Measurements from ENCODE around the gene PSME3. TPM values are rescaled to one million over a fixed set of nuclear protein-coding genes. Genes with fewer than 3 reads are reported as not detected.

The PSME3 gene
- total RNA-seq, 1 donor from 2014 or later, result 128 TPM

GRCh38 chr17:42787266-42787665, 45.9 kb upstream of the PSME3 start:
- H3K4me3 Mint-ChIP-seq (ENCODE audit: unreplicated experiment), result peak overlapping the region; percentile 62
- no peak for DNase-seq (ENCODE audit: low spot score)
- peaks cover 20% of the 10 kb centered on the region for H3K4me1 Mint-ChIP-seq (ENCODE audit: unreplicated experiment)
- peaks cover 31% of the 10 kb centered on the region for H3K36me3 Mint-ChIP-seq (ENCODE audit: low read depth, unreplicated experiment)
- H3K27ac Mint-ChIP-seq (ENCODE audit: unreplicated experiment), result no peak overlapping the region
- TF ChIP-seq CTCF (IDR thresholded peaks at IDR 0.05; ENCODE audit: unreplicated experiment), result no peak
- H3K27me3 Mint-ChIP-seq (ENCODE audit: unreplicated experiment), result peaks cover 14% of the 10 kb centered on the region
- H3K9me3 Mint-ChIP-seq (ENCODE audit: unreplicated experiment), result no peaks in the 10 kb centered on the region

- Mint-ChIP-seq H3K27ac (ENCODE audit: unreplicated experiment) (no peak overlapping the region), H3K4me3 (ENCODE audit: unreplicated experiment) (no peak overlapping the region), H3K27me3 (ENCODE audit: unreplicated experiment) (peaks cover 4% of the 10 kb centered on the region), H3K9me3 (ENCODE audit: unreplicated experiment) (no peaks in the 10 kb centered on the region), H3K4me1 (ENCODE audit: unreplicated experiment) (peaks cover 18% of the 10 kb centered on the region), H3K36me3 (ENCODE audit: low read depth, unreplicated experiment) (peaks cover 29% of the 10 kb centered on the region)
- TF ChIP-seq CTCF (IDR thresholded peaks at IDR 0.05; ENCODE audit: unreplicated experiment), result no peak
- no peak for DNase-seq (ENCODE audit: low spot score)
These were observed 41.2 kb upstream of the PSME3 start for GRCh38 chr17:42791948-42792347.

- no peak for DNase-seq (ENCODE audit: low spot score)
- H3K4me3 Mint-ChIP-seq (ENCODE audit: unreplicated experiment), result no peak overlapping the region
These were observed 40.7 kb upstream of the PSME3 start for GRCh38 chr17:42792545-42792944.

GRCh38 chr17:42795061-42795460, 38.1 kb upstream of the PSME3 start:
- Mint-ChIP-seq H3K27me3 (ENCODE audit: unreplicated experiment) (peaks cover 7% of the 10 kb centered on the region), H3K4me1 (ENCODE audit: unreplicated experiment) (peaks cover 28% of the 10 kb centered on the region), H3K9me3 (ENCODE audit: unreplicated experiment) (no peaks in the 10 kb centered on the region), H3K4me3 (ENCODE audit: unreplicated experiment) (no peak overlapping the region), H3K27ac (ENCODE audit: unreplicated experiment) (no peak overlapping the region), H3K36me3 (ENCODE audit: low read depth, unreplicated experiment) (peaks cover 10% of the 10 kb centered on the region)
- no peak for DNase-seq (ENCODE audit: low spot score)
- TF ChIP-seq CTCF (IDR thresholded peaks at IDR 0.05; ENCODE audit: unreplicated experiment), result no peak

More at GRCh38 chr17:42792545-42792944, 40.7 kb upstream of the PSME3 start:
- Mint-ChIP-seq H3K4me1 (ENCODE audit: unreplicated experiment) (peaks cover 21% of the 10 kb centered on the region), H3K27ac (ENCODE audit: unreplicated experiment) (no peak overlapping the region), H3K27me3 (ENCODE audit: unreplicated experiment) (peaks cover 4% of the 10 kb centered on the region), H3K9me3 (ENCODE audit: unreplicated experiment) (no peaks in the 10 kb centered on the region), H3K36me3 (ENCODE audit: low read depth, unreplicated experiment) (peaks cover 26% of the 10 kb centered on the region)
- no peak for TF ChIP-seq CTCF (IDR thresholded peaks at IDR 0.05; ENCODE audit: unreplicated experiment)

- Mint-ChIP-seq H3K4me1 (ENCODE audit: unreplicated experiment) (peaks cover 28% of the 10 kb centered on the region), H3K4me3 (ENCODE audit: unreplicated experiment) (peak overlapping the region; percentile 74), H3K27ac (ENCODE audit: unreplicated experiment) (no peak overlapping the region), H3K36me3 (ENCODE audit: low read depth, unreplicated experiment) (peaks cover 6% of the 10 kb centered on the region), H3K27me3 (ENCODE audit: unreplicated experiment) (peaks cover 10% of the 10 kb centered on the region), H3K9me3 (ENCODE audit: unreplicated experiment) (no peaks in the 10 kb centered on the region)
- DNase-seq (ENCODE audit: low spot score), result no peak
- no peak for TF ChIP-seq CTCF (IDR thresholded peaks at IDR 0.05; ENCODE audit: unreplicated experiment)
These were observed 37.7 kb upstream of the PSME3 start for GRCh38 chr17:42795465-42795864.
